HepG2 (cell line): ENCODE results near the gene AGO4. TPM values are rescaled to one million over a fixed set of nuclear protein-coding genes. Genes with fewer than 3 reads are reported as not detected.

ENCODE experiments used
- ATAC-seq: fragments of 200-7000 bp; cut with Tn5 transposase; 3 replicates; pipeline ENCODE4 v1.9.1; 2020; ENCODE audit warnings: mild to moderate bottlenecking, moderate library complexity
- BruUV-seq: library from RNA; stranded (reverse); fragments of 400-500 nt; replicated peaks from 2 replicates; lab custom pipeline; 2021; lab: Mats Ljungman, UMichigan
- CTCF ChIA-PET: fragments of 300-600 bp; formaldehyde crosslinking; extraction: SDS; loops from one replicate; lab custom pipeline; 2021; ENCODE audit warnings: low total read pairs, inconsistent platforms, low intra/inter-chr PET ratio; lab: Yijun Ruan, JAX
- POLR2A ChIA-PET: fragments of 350-600 bp; sonication (Branson Sonifier 250); formaldehyde crosslinking; loops from one replicate; lab custom pipeline; 2020; ENCODE audit warnings: antibody characterized with exemption, inconsistent platforms; lab: Yijun Ruan, JAX
- DNase-seq: peaks from one replicate; pipeline ENCODE4 v3.0.0-alpha.2; 2015; ENCODE audit warnings: low spot score
- FAIRE-seq: peaks from 3 replicates; lab custom pipeline; 2011; peaks lifted over from hg19 to GRCh38; lab: Jason Lieb, UNC
- H2AFZ ChIP-seq: one replicate; pipeline ENCODE4 v1.6.1; 2011; ENCODE audit warnings: low read length, inconsistent platforms
- H3K27ac ChIP-seq: fragments of 300-600 bp; 3 replicates; pipeline ENCODE4 v1.8.0; 2011; ENCODE audit warnings: mixed run types, mild to moderate bottlenecking, mixed read lengths, low read length, inconsistent platforms; ENCODE audit not compliant: insufficient read depth; ENCODE audit errors: extremely low read length
- H3K27me3 ChIP-seq, 2 experiments: fragments of 200-600 bp in 1 of 2; 2 replicates in 1 of 2; 3 replicates in 1 of 2; pipeline versions ENCODE4 v1.6.0 to v1.8.0; 2011; ENCODE audit warnings: low read length in 2 of 2, mild to moderate bottlenecking in 2 of 2, moderate library complexity in 2 of 2, inconsistent platforms in 1 of 2; ENCODE audit not compliant: insufficient read depth in 2 of 2, control insufficient read depth in 1 of 2
- H3K36me3 ChIP-seq, 2 experiments: fragments of 200-600 bp in 1 of 2; replicated peaks in 1 of 2; 2 replicates in 1 of 2; 3 replicates in 1 of 2; pipeline versions ENCODE4 v1.5.1 to v1.8.0; 2011; ENCODE audit warnings: low read length in 2 of 2, inconsistent platforms in 1 of 2; ENCODE audit not compliant: insufficient read depth in 2 of 2, control insufficient read depth in 1 of 2
- H3K4me1 ChIP-seq: 2 replicates; pipeline ENCODE4 v1.5.1; 2012; ENCODE audit warnings: low read length, inconsistent platforms; ENCODE audit not compliant: insufficient read depth
- H3K4me2 ChIP-seq: 2 replicates; pipeline ENCODE4 v1.6.0; 2011; ENCODE audit warnings: low read depth, low read length, inconsistent platforms
- H3K4me3 ChIP-seq, 3 experiments: fragments of 200-600 bp in 1 of 3; sonication (generic), shearing (Covaris generic) in 1 of 3; replicated peaks in 1 of 3; 2 replicates each; pipeline ENCODE4 v1.5.1; 2011 to 2016; ENCODE audit warnings: low read length in 3 of 3, inconsistent platforms in 2 of 3, low read depth in 2 of 3, mild to moderate bottlenecking in 2 of 3, control low read depth in 1 of 3, mixed read lengths in 1 of 3; ENCODE audit not compliant: insufficient read depth in 1 of 3
- H3K79me2 ChIP-seq: one replicate; pipeline ENCODE4 v1.6.1; 2011; ENCODE audit warnings: low read length, inconsistent platforms; ENCODE audit not compliant: insufficient read depth
- H3K9ac ChIP-seq: 2 replicates; pipeline ENCODE4 v1.6.0; 2011; ENCODE audit warnings: mild to moderate bottlenecking, low read depth, low read length, inconsistent platforms; ENCODE audit not compliant: insufficient read depth
- H3K9me3 ChIP-seq: 2 replicates; pipeline ENCODE4 v1.5.1; 2012; ENCODE audit warnings: mild to moderate bottlenecking, low read length
- H4K20me1 ChIP-seq: 2 replicates; pipeline ENCODE4 v1.6.0; 2011; ENCODE audit warnings: inconsistent platforms, mild to moderate bottlenecking, low read length, moderate library complexity; ENCODE audit not compliant: insufficient read depth
- FOXC1 ChIP-seq: sonication (generic); formaldehyde crosslinking; IDR thresholded peaks from 2 replicates; pipeline ENCODE4 v1.8.0; 2022; ENCODE audit warnings: mild to moderate bottlenecking, missing genetic modification reagents, borderline replicate concordance
- IRF9 ChIP-seq: sonication (generic); formaldehyde crosslinking; IDR thresholded peaks from 2 replicates; pipeline ENCODE4 v1.8.0; 2022; ENCODE audit warnings: missing genetic modification reagents, mild to moderate bottlenecking, borderline replicate concordance
- MBNL3 ChIP-seq: fragments of 250-450 bp; sonication (Bioruptor Pico); conservative IDR thresholded peaks from 2 replicates; pipeline ENCODE4 v1.8.0; 2022; ENCODE audit warnings: mild to moderate bottlenecking, inconsistent platforms
- RNF2 ChIP-seq: fragments of 450-650 bp; conservative IDR thresholded peaks from 2 replicates; pipeline ENCODE4 v1.6.1; 2016; ENCODE audit warnings: low read depth
- ZMYM2 ChIP-seq: sonication (generic); formaldehyde crosslinking; IDR thresholded peaks from 2 replicates; pipeline ENCODE4 v1.8.0; 2022; ENCODE audit warnings: mild to moderate bottlenecking, missing genetic modification reagents
- ZNF207 ChIP-seq: fragments of 450-650 bp; IDR thresholded peaks from 2 replicates; pipeline ENCODE4 v1.6.1; 2016; ENCODE audit warnings: antibody characterized with exemption, borderline replicate concordance
- ZNF24 ChIP-seq: fragments of 450-650 bp; IDR thresholded peaks from 2 replicates; pipeline ENCODE4 v1.6.1; 2017; ENCODE audit warnings: antibody characterized with exemption, mild to moderate bottlenecking
- ZNF280D ChIP-seq: sonication (generic); formaldehyde crosslinking; IDR thresholded peaks from 2 replicates; pipeline ENCODE4 v1.5.1; 2020; ENCODE audit warnings: mild to moderate bottlenecking, missing genetic modification reagents
- ZNF30 ChIP-seq: sonication (generic); formaldehyde crosslinking; IDR thresholded peaks from 2 replicates; pipeline ENCODE4 v1.5.0; 2020; ENCODE audit warnings: mild to moderate bottlenecking, missing genetic modification reagents
- ZNF318 ChIP-seq: sonication (generic); formaldehyde crosslinking; IDR thresholded peaks from 2 replicates; pipeline ENCODE4 v1.4.0; 2020; ENCODE audit warnings: mild to moderate bottlenecking, missing genetic modification reagents
- ZNF557 ChIP-seq: sonication (generic); formaldehyde crosslinking; IDR thresholded peaks from 2 replicates; pipeline ENCODE4 v1.4.0; 2020; ENCODE audit warnings: missing genetic modification reagents
- WGBS: methylation state at CpG from one replicate; pipeline ENCODE4 v1.1.6; 2017; ENCODE audit warnings: low lambda C conversion rate; 5-methylcytosine and 5-hydroxymethylcytosine counted together
- in situ Hi-C: cut with HindIII; loops from 2 replicates; pipeline ENCODE4 v1.10.0; 2017; ENCODE audit warnings: low pct_unique_long_range_greater_than_20kb; ENCODE audit not compliant: extremely low pct_ligation_motif_present
- intact Hi-C: fragments of 100-400 bp; cut with micrococcal nuclease; formaldehyde crosslinking; loops from one replicate; pipeline ENCODE4 v1.10.0; 2022; ENCODE audit not compliant: unreplicated experiment
- polyA plus RNA-seq, 8 experiments: library from polyadenylated mRNA; depleted of rRNA in 3 of 8; stranded (reverse) in 7 of 8; unstranded in 1 of 8; fragments of >200 nt; fragmentation: Illumina TruSeq in 4 of 8; extraction: Trizol in 4 of 8; gene quantifications; 2 replicates each; pipeline versions ENCODE4 v1.2.1 to v1.2.3, GENCODE V29; 2011 to 2016; ENCODE audit warnings: low read depth in 4 of 8, missing spikeins in 1 of 8, mixed read lengths in 1 of 8; ENCODE audit not compliant: insufficient read depth in 1 of 8
- total RNA-seq, 5 experiments: library from RNA; depleted of rRNA; stranded (reverse); fragments of >200 nt; fragmentation: Illumina TruSeq; extraction: Trizol; gene quantifications; 2 replicates each; pipeline ENCODE4 v1.2.3, GENCODE V29; 2016; ENCODE audit warnings: low read depth in 1 of 5

The AGO4 gene
- total and polyA plus RNA-seq, 2 of the 13 experiments (the other 11 are each of a cell fraction or from before 2014, with no cell fraction given) = 6.0 to 13.8 TPM

GRCh38 chr1:35882945-35883634, 75.3 kb downstream of the AGO4 start, which contains the start of gene AGO1:
Gene AGO1, plus strand, starts transcription at chr1:35883209. Its CDS starts 213 bp downstream, at chr1:35883422.
- Histone ChIP-seq H3K27me3 (no peaks in the 10 kb centered on the region; a peak in 1 of 5 replicates), H3K4me1 (peaks cover 55% of the 10 kb centered on the region), H3K4me2 (peak within 1 kb of the TSS; percentile 73), H3K79me2 (peaks cover 11% of the 10 kb centered on the region), H3K4me3 (peak within 1 kb of the TSS; percentile 77 to 99 (median 95)), H2AFZ (peak within 1 kb of the TSS; percentile 42), H3K9me3 (no peaks in the 10 kb centered on the region), H3K9ac (peak within 1 kb of the TSS; percentile 91), H4K20me1 (0 out of 2 replicates have a peak, but pooled peaks cover 6% of the 10 kb centered on the region), H3K36me3 (no peaks in the 10 kb centered on the region), H3K27ac (peak within 1 kb of the TSS; percentile 59)
- CTCF ChIA-PET = no interaction called here
- no TSS peak for BruUV-seq
- DNase-seq (peak; percentile 86), FAIRE-seq (peak; percentile 34), ATAC-seq (peak; percentile 92)
- in situ Hi-C loops (no loop called here), intact Hi-C loops (no loop called here)
- POLR2A ChIA-PET = interaction anchor here (1.1 to 1.3 kb wide), 2 partner anchors 9 to 48 kb away, joined by 3 to 5 read pairs; partner anchors contain the start of gene AGO3
- WGBS = 2% methylated on average over 6 of the region's 58 CpGs
- no peak for TF ChIP-seq ZNF557 (CRISPR knock-in tag)
- no peak; the same call in 1 of the 2 replicates for TF ChIP-seq FOXC1
- TF ChIP-seq ZNF30 (CRISPR knock-in tag) = no peak
- no peak for TF ChIP-seq ZMYM2 (CRISPR knock-in tag)
- no peak for TF ChIP-seq ZNF207
- TF ChIP-seq ZNF318 (CRISPR knock-in tag) = no peak
- no peak for TF ChIP-seq RNF2
- no peak for TF ChIP-seq MBNL3 (CRISPR knock-in tag)
- no peak for TF ChIP-seq ZNF24
- 0 out of 2 replicates have a peak, but pooled peaks have one; percentile 43 for TF ChIP-seq ZNF280D (CRISPR knock-in tag)
- TF ChIP-seq IRF9 (CRISPR knock-in tag) = peak; percentile 50; the same call in 1 of the 2 replicates
